Erythroblast (primary cell): ENCODE data around the gene TWNK.

ENCODE experiments used
- GATA1 ChIP-seq: IDR thresholded peaks from 2 replicates; pipeline ENCODE4 v1.6.1; 2011; ENCODE audit warnings: low read depth, mild to moderate bottlenecking, control low read depth, low read length, moderate library complexity
- POLR2A ChIP-seq: IDR thresholded peaks from 2 replicates; pipeline ENCODE4 v1.6.1; 2011; ENCODE audit warnings: mild to moderate bottlenecking, low read length

DNA sequence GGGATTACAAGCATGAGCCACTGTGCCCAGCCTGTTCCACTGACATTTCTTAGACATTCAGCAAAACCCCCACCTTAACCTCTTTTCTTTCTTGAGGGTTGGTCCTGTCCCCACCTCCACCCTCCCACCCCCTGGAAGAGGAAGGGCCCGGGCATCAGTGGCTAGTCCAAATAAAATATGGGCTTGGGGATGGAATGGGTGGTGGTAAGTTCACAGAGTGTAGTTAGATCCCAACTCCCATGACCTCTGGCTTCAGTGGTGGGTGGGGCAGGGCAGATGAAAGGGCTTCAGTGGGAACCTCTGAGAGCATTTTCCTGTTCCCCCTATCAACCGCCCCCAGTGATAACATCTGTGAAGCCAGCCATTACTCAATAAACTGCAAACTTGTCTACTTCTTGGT lies 53.5 kb downstream of the TWNK start:
- TF ChIP-seq POLR2A (no peak), GATA1 (no peak)
